ENCODE results near the gene RBFOX1.

Gene RBFOX1

GRCh38 chr16:7614021-7614795 is 281.6 kb downstream of the RBFOX1 start:
- Histone ChIP-seq H3K9ac (ENCODE audit: low read depth, low read length, poor library complexity, severe bottlenecking) (no peak overlapping the region), H3K79me2 (ENCODE audit: insufficient read depth, low read length) (no peaks in the 10 kb centered on the region), H3K27me3 (ENCODE audit: insufficient read depth, low read length, poor library complexity, severe bottlenecking) (no peaks in the 10 kb centered on the region), H3K4me1 (ENCODE audit: insufficient read depth, low read length, poor library complexity, severe bottlenecking) (no peaks in the 10 kb centered on the region), H3K4me3 (ENCODE audit: low read length, poor library complexity, severe bottlenecking) (no peak overlapping the region), H2AFZ (ENCODE audit: low read length) (no peak overlapping the region), H3K4me2 (ENCODE audit: low read depth, low read length, poor library complexity, severe bottlenecking) (no peak overlapping the region), H4K20me1 (ENCODE audit: insufficient read depth, low read length, poor library complexity, severe bottlenecking) (no peaks in the 10 kb centered on the region), H3K36me3 (ENCODE audit: insufficient read depth, low read length) (no peaks in the 10 kb centered on the region), H3K9me2 (replicated peaks; ENCODE audit: low read depth, low read length) (no peaks in the 10 kb centered on the region), H3K9me3 (ENCODE audit: insufficient read depth, low read depth, low read length) (no peaks in the 10 kb centered on the region), H3F3A (ENCODE audit: low read depth) (no peaks in the 10 kb centered on the region)
- TF ChIP-seq EZH2phosphoT487 (IDR thresholded peaks at IDR 0.05; ENCODE audit: borderline replicate concordance): no peak

GRCh38 chr16:7615565-7615964 is 282.9 kb downstream of the RBFOX1 start:
- Histone ChIP-seq H3K9me3 (ENCODE audit: insufficient read depth, low read depth, low read length) (no peaks in the 10 kb centered on the region), H3K27me3 (ENCODE audit: insufficient read depth, low read length, poor library complexity, severe bottlenecking) (no peaks in the 10 kb centered on the region)
- TF ChIP-seq EZH2phosphoT487 (IDR thresholded peaks at IDR 0.05; ENCODE audit: borderline replicate concordance): no peak
- TF ChIP-seq, protein P1, sequence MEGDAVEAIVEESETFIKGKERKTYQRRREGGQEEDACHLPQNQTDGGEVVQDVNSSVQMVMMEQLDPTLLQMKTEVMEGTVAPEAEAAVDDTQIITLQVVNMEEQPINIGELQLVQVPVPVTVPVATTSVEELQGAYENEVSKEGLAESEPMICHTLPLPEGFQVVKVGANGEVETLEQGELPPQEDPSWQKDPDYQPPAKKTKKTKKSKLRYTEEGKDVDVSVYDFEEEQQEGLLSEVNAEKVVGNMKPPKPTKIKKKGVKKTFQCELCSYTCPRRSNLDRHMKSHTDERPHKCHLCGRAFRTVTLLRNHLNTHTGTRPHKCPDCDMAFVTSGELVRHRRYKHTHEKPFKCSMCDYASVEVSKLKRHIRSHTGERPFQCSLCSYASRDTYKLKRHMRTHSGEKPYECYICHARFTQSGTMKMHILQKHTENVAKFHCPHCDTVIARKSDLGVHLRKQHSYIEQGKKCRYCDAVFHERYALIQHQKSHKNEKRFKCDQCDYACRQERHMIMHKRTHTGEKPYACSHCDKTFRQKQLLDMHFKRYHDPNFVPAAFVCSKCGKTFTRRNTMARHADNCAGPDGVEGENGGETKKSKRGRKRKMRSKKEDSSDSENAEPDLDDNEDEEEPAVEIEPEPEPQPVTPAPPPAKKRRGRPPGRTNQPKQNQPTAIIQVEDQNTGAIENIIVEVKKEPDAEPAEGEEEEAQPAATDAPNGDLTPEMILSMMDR (conservative IDR thresholded peaks at IDR 0.05; ENCODE audit: low read length): no peak

DNA sequence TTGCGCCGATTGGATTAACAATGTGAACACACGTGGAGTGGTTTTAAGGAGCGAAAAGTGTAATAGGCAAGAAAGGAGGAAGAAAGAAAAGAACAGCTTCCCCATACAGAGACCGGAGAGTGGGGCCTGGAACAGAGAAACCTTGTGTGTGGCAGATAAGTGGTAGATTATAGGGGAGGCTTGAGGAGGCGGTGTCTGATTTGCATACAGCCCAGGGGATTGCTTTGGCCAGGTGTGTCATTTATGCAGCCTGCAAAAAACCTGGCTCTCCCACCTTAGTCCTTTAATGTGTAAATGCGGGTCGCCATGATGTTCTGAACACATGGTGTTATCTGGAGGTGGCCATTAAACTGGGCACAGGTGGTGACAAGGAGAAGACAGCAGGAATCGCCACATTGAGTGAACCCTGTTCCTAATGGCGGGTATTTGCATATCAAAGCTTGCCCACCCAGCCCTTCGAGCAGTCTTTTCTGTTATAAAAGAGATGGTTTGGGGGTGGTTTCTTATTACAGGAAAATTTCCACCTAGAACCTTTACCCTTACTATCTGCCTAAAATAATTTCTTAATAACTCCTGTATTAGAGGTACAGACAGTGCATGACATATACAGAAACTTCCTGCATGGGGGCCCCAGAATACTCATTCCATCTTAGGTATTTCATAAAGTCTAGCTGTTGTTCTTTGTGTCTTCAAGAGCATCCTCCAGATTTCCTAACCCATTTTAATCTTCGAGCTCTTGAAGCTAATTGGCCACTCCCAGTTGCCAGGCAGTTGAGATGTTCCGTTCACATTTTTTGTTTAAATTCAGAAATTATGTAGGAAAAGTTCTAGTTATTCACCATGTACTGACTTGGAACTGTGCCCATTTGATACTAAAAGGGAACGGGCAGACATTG is 292.5 kb downstream of the RBFOX1 start:
- no peaks in the 10 kb centered on the region for H3K36me3 ChIP-seq (ENCODE audit: insufficient read depth, low read length)
- no peaks in the 10 kb centered on the region for H3K27me3 ChIP-seq (ENCODE audit: insufficient read depth, low read length, poor library complexity, severe bottlenecking)
- H2AFZ ChIP-seq (ENCODE audit: low read length): no peak overlapping the region
- H4K20me1 ChIP-seq (ENCODE audit: insufficient read depth, low read length, poor library complexity, severe bottlenecking): no peaks in the 10 kb centered on the region
- H3K9me2 ChIP-seq (replicated peaks; ENCODE audit: low read depth, low read length): no peaks in the 10 kb centered on the region
- no peaks in the 10 kb centered on the region for H3F3A ChIP-seq (ENCODE audit: low read depth)
- no peaks in the 10 kb centered on the region for H3K9me3 ChIP-seq (ENCODE audit: insufficient read depth, low read depth, low read length)
- H3K4me2 ChIP-seq (ENCODE audit: low read depth, low read length, poor library complexity, severe bottlenecking): no peak overlapping the region
- H3K9ac ChIP-seq (ENCODE audit: low read depth, low read length, poor library complexity, severe bottlenecking): no peak overlapping the region
- TF ChIP-seq, protein P1 (conservative IDR thresholded peaks at IDR 0.05; ENCODE audit: low read length): no peak
- no peak for TF ChIP-seq EZH2phosphoT487 (IDR thresholded peaks at IDR 0.05; ENCODE audit: borderline replicate concordance)
- H3K79me2 ChIP-seq (ENCODE audit: insufficient read depth, low read length): no peaks in the 10 kb centered on the region
- no peaks in the 10 kb centered on the region for H3K4me1 ChIP-seq (ENCODE audit: insufficient read depth, low read length, poor library complexity, severe bottlenecking)
- H3K4me3 ChIP-seq (ENCODE audit: low read length, poor library complexity, severe bottlenecking): no peak overlapping the region

More at GRCh38 chr16:7615565-7615964, 282.9 kb downstream of the RBFOX1 start:
- no peaks in the 10 kb centered on the region for H3F3A ChIP-seq (ENCODE audit: low read depth)
- H3K4me1 ChIP-seq (ENCODE audit: insufficient read depth, low read length, poor library complexity, severe bottlenecking): no peaks in the 10 kb centered on the region
- no peak overlapping the region for H3K4me2 ChIP-seq (ENCODE audit: low read depth, low read length, poor library complexity, severe bottlenecking)
- H3K4me3 ChIP-seq (ENCODE audit: low read length, poor library complexity, severe bottlenecking): no peak overlapping the region
- H2AFZ ChIP-seq (ENCODE audit: low read length): no peak overlapping the region
- no peaks in the 10 kb centered on the region for H3K9me2 ChIP-seq (replicated peaks; ENCODE audit: low read depth, low read length)
- H3K9ac ChIP-seq (ENCODE audit: low read depth, low read length, poor library complexity, severe bottlenecking): no peak overlapping the region
- no peaks in the 10 kb centered on the region for H3K36me3 ChIP-seq (ENCODE audit: insufficient read depth, low read length)
- H3K79me2 ChIP-seq (ENCODE audit: insufficient read depth, low read length): no peaks in the 10 kb centered on the region
- no peaks in the 10 kb centered on the region for H4K20me1 ChIP-seq (ENCODE audit: insufficient read depth, low read length, poor library complexity, severe bottlenecking)
